ENCODE data around the gene NEU2. TPM values are rescaled to one million over a fixed set of nuclear protein-coding genes. Genes with fewer than 3 reads are reported as not detected.

The NEU2 gene
- total RNA-seq, 1 experiment from 2014 or later: not detected

DNA sequence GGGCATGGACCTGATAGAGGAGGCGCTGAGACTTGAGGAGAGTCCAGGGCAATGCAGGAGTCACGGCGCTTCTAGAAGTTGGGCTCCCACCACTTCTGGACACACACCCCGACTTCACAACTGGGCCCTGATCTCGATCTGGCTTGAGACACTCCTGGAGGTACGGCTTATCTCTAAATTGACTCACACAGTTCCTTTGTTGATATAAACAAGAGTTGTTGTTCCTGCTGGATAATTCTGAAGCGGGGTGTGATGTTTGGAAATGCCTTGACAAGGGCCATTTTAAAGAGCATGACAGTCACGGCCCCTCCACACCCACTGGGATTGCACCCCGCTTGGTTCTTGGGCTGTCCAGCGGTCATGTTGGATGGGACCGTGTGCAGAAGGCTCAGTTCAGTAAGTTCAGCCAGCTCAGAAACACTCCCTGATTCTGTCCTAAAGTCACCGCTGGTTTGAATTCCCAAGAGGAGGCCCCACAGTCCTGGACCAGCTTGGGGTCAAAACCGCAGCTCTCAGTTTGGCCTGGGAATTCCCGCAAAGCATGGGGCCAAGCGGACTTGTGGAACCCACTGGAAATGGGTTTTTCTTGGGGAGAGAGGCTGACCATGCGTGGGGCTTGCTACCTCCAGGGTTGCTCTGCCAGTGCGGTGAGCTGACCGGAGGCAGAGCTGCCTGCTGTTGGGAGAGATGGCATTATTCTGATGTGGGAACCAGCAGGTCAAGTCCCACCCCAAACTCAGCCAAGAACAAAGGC, 9.3 kb upstream of the NEU2 start:
- H3K4me3 ChIP-seq (replicated peaks in 1 of 2; ENCODE audit: low read depth in 1 of 2, low read length in 2 of 2): no peak overlapping the region
- H3K4me2 ChIP-seq (ENCODE audit: low read length): no peak overlapping the region
- H3K27me3 ChIP-seq (ENCODE audit: insufficient read depth, low read length): no peaks in the 10 kb centered on the region
- H3K79me2 ChIP-seq (ENCODE audit: insufficient read depth, low read length): no peaks in the 10 kb centered on the region
- H3K9me3 ChIP-seq (ENCODE audit: control insufficient read depth in 1 of 2, insufficient read depth in 1 of 2, low read depth in 1 of 2, low read length in 2 of 2): no peaks in the 10 kb centered on the region
- BruUV-seq (replicated peaks): no TSS peak
- CTCF ChIA-PET: no interaction called here
- DNase-seq (ENCODE audit: low read depth, low spot score): no peak
- H3K27ac ChIP-seq (ENCODE audit: low read depth, low read length): no peak overlapping the region
- H4K20me1 ChIP-seq (ENCODE audit: insufficient read depth): no peaks in the 10 kb centered on the region
- H3K9me2 ChIP-seq (ENCODE audit: insufficient read depth): no peaks in the 10 kb centered on the region
- no peak for TF ChIP-seq RAD21 (IDR thresholded peaks at IDR 0.05; ENCODE audit: low read depth)
- no peak for TF ChIP-seq POLR2AphosphoS5 (IDR thresholded peaks at IDR 0.05; ENCODE audit: low read depth, low read length)
- no peak for TF ChIP-seq SIN3A (IDR thresholded peaks at IDR 0.05; ENCODE audit: low read depth)
- POLR2A ChIA-PET: no interaction called here
- ATAC-seq: no peak
- peaks cover 7 to 28% of the 10 kb centered on the region in 2 experiments; a peak in 3 of 4 replicates for H3K4me1 ChIP-seq (ENCODE audit: control insufficient read depth in 1 of 2, insufficient read depth in 2 of 2, low read length in 2 of 2)
- RAD21 ChIA-PET (ENCODE audit: low non-redundant PET in 1 of 2, low total read pairs in 2 of 2, uncharacterized antibody in 2 of 2, unreplicated experiment in 2 of 2): no interaction called here
- no peak overlapping the region for H2AFZ ChIP-seq (ENCODE audit: low read depth, low read length, poor library complexity, severe bottlenecking)
- no peak overlapping the region for H3K9ac ChIP-seq (ENCODE audit: low read length)
- intact Hi-C loops (cut with micrococcal nuclease): no loop called here
- H3K36me3 ChIP-seq (ENCODE audit: control insufficient read depth in 1 of 2, insufficient read depth in 2 of 2, low read length in 2 of 2): no peaks in the 10 kb centered on the region

GRCh38 chr2:233023761-233024410, 8.6 kb upstream of the NEU2 start:
- no peaks in the 10 kb centered on the region for H4K20me1 ChIP-seq (ENCODE audit: insufficient read depth)
- ChIA-PET CTCF (no interaction called here), RAD21 (ENCODE audit: low non-redundant PET in 1 of 2, low total read pairs in 2 of 2, uncharacterized antibody in 2 of 2, unreplicated experiment in 2 of 2) (no interaction called here), POLR2A (no interaction called here)
- ATAC-seq (no peak), DNase-seq (ENCODE audit: low read depth, low spot score) (no peak)
- H3K36me3 ChIP-seq (ENCODE audit: control insufficient read depth in 1 of 2, insufficient read depth in 2 of 2, low read length in 2 of 2): no peaks in the 10 kb centered on the region
- intact Hi-C loops (cut with micrococcal nuclease): no loop called here
- no peak overlapping the region for H3K4me3 ChIP-seq (replicated peaks in 1 of 2; ENCODE audit: low read depth in 1 of 2, low read length in 2 of 2)
- H3K9me3 ChIP-seq (ENCODE audit: control insufficient read depth in 1 of 2, insufficient read depth in 1 of 2, low read depth in 1 of 2, low read length in 2 of 2): no peaks in the 10 kb centered on the region
- no peak overlapping the region for H3K4me2 ChIP-seq (ENCODE audit: low read length)
- no peaks in the 10 kb centered on the region for H3K27me3 ChIP-seq (ENCODE audit: insufficient read depth, low read length)
- no TSS peak for BruUV-seq (replicated peaks)
- H2AFZ ChIP-seq (ENCODE audit: low read depth, low read length, poor library complexity, severe bottlenecking): no peak overlapping the region
- no peak overlapping the region for H3K27ac ChIP-seq (ENCODE audit: low read depth, low read length)
- no peak for TF ChIP-seq CTCF (IDR thresholded peaks at IDR 0.05 in 2 of 3, conservative IDR thresholded peaks at IDR 0.05 in 1 of 3; ENCODE audit: borderline replicate concordance in 1 of 3, insufficient read depth in 1 of 3, low read depth in 2 of 3, low read length in 2 of 3)
- TF ChIP-seq FOSL1 (IDR thresholded peaks at IDR 0.05; ENCODE audit: low read depth): no peak
- no peak for TF ChIP-seq ZNF274 (IDR thresholded peaks at IDR 0.05; ENCODE audit: low read depth, low read length)
- no peak for TF ChIP-seq CBX3 (IDR thresholded peaks at IDR 0.05; ENCODE audit: low read depth)
- TF ChIP-seq RAD21 (IDR thresholded peaks at IDR 0.05; ENCODE audit: low read depth): no peak
- no peak for TF ChIP-seq YY1 (IDR thresholded peaks at IDR 0.05; ENCODE audit: extremely low read depth, insufficient replicate concordance, low read depth, low read length)
- TF ChIP-seq SIN3A (IDR thresholded peaks at IDR 0.05; ENCODE audit: low read depth): no peak
- no peak for TF ChIP-seq EZH2phosphoT487 (IDR thresholded peaks at IDR 0.05; ENCODE audit: borderline replicate concordance)
- H3K4me1 ChIP-seq (ENCODE audit: control insufficient read depth in 1 of 2, insufficient read depth in 2 of 2, low read length in 2 of 2): peaks cover 10 to 34% of the 10 kb centered on the region in 2 experiments; a peak in 3 of 4 replicates
- no peaks in the 10 kb centered on the region for H3K9me2 ChIP-seq (ENCODE audit: insufficient read depth)
- H3K9ac ChIP-seq (ENCODE audit: low read length): no peak overlapping the region
- no peaks in the 10 kb centered on the region for H3K79me2 ChIP-seq (ENCODE audit: insufficient read depth, low read length)

All from HCT116 (cell line).